Measurements from ENCODE around the gene HBM.
"Not testable (repeated sequence)": the region's sequence is repeated elsewhere in the genome, so short reads cannot be mapped to it uniquely, and the experiment has no call there.

The HBM gene

GRCh38 chr16:149024-149660 is 16.6 kb upstream of the HBM start:
- no peak for DNase-seq

- no peak for DNase-seq
These were observed 13.3 kb upstream of the HBM start, which contains the start of gene HBZ for GRCh38 chr16:152141-153128. Gene HBZ (plus strand): TSS chr16:152644. CDS start chr16:152910, 266 bp downstream.

DNA sequence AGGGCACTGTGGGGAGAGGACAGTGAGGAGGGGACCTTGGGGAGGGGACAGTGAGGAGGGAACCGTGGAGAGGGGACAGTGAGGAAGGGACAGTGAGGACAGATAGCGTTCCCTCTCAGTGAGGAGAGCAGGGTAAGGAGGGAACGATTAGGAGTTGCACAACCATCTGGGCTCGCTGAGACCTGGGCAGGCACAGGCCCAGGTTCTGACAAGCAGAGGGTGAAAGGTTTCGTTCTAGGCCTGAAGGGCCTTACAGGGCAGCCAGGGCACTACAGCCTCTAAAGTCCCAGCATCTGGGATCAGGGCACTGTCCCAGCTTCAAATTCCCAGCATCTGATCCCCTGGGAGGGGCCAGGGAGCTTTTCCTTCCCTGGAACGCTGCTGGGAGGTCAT is 12.7 kb upstream of the HBM start:
- not testable (repeated sequence) for DNase-seq

- DNase-seq, result not testable (repeated sequence)
These were observed 12.1 kb upstream of the HBM start for GRCh38 chr16:153550-154216.

GRCh38 chr16:154217-155030 is 11.4 kb upstream of the HBM start:
- DNase-seq, result no peak

GRCh38 chr16:155031-155398 is 10.8 kb upstream of the HBM start:
- DNase-seq, result no peak

- no peak for DNase-seq
These were observed 6.5 kb upstream of the HBM start for GRCh38 chr16:159136-159849.

GRCh38 chr16:160242-160641 is 5.5 kb upstream of the HBM start:
- not testable (repeated sequence) for DNase-seq

DNA sequence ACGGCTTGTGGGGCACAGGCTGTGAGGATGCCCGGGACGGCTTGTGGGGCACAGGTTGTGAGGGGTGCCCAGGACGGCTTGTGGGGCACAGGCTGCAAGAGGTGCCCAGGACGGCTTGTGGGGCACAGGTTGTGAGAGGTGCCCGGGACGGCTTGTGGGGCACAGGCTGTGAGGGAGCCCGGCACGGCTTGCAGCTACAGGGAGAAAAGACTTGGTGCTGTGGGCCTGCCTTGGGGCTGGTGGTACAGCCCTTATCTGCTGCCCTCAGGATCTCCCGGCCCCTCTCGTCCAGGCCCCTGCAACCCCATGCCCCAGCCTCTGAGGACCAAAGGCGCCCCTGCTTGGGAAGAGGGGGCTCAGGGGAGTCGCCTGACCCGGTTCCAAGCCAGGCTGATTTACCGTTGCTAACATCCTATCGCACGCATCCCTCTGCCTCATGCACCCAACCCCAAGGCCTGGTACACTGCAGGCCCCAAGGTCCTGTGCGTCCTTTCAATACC is 5.0 kb upstream of the HBM start:
- DNase-seq, result no peak

GRCh38 chr16:162271-162991 is 3.3 kb upstream of the HBM start:
- no peak for DNase-seq

DNA sequence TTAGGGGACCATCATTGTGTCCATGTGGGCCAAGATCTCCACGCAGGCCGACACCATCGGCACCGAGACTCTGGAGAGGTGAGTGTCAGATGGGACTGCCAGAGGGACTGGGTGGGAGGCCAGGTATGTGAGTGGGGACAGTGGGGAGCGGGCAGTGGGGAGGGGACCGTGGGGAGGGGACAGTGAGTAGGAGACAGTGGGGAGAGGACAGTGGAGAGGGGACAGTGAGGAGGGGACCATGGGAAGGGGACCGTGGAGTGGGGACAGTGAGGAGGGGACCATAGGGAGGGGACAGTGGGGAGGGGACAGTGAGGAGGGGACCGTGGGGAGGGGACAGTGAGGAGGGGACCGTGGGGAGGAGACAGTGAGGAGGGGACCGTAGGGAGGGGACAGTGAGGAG is 2.6 kb upstream of the HBM start:
- DNase-seq, result not testable (repeated sequence)

- DNase-seq, result not testable (repeated sequence)
These were observed 2.1 kb upstream of the HBM start for GRCh38 chr16:163696-164095.

DNA sequence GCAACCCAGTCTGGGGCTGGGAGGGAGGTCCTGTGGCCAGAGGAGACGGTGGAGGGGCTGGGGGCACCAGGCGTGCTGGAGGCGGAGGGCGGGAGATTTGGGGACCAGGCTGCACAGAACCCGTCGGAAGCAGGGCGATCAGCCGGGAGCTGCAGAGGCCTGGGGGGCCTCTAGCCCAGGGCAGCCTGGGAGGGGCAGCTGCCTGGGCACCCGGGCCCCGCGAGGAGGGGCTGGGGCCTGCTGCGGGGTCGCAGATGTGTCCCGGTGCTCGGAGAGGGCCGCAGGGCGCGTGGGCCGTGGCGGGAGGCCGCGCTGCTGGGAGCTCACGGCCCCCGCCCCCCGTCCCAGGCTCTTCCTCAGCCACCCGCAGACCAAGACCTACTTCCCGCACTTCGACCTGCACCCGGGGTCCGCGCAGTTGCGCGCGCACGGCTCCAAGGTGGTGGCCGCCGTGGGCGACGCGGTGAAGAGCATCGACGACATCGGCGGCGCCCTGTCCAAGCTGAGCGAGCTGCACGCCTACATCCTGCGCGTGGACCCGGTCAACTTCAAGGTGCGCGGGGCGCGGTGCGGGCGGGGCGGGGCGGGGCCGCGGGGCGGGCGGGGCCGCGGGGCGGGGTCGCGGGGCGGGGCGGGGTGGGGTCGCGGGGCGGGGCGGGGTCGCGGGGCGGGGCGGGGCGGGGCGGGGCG is 1.5 kb upstream of the HBM start:
- not testable (repeated sequence) for DNase-seq

GRCh38 chr16:164827-165538 is 795 bp upstream of the HBM start:
- DNase-seq, result no peak

DNA sequence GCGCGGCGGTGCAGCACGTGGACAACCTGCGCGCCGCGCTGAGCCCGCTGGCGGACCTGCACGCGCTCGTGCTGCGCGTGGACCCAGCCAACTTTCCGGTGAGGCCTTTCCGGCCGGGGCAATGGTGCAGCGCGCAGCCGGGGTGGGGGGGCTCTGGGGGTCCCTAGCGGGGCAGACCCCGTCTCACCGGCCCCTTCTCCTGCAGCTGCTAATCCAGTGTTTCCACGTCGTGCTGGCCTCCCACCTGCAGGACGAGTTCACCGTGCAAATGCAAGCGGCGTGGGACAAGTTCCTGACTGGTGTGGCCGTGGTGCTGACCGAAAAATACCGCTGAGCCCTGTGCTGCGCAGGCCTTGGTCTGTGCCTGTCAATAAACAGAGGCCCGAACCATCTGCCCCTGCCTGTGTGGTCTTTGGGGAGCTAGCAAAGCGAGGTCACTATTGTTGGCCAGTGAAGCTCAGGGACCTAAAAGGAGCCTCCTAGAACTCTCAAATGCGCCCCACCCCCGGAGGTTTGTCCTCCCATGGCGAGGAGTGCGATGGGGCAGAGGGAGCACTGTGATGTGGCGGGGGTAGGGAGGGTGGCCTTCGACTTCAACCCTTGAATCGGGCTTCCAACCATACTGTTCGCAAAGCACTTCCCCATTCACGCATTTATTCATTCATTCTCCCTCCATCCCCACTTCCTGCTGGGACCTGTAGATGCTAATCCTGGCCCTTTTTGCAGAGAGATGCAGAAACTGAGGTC is 770 bp downstream of the HBM start:
- no peak for DNase-seq

DNA sequence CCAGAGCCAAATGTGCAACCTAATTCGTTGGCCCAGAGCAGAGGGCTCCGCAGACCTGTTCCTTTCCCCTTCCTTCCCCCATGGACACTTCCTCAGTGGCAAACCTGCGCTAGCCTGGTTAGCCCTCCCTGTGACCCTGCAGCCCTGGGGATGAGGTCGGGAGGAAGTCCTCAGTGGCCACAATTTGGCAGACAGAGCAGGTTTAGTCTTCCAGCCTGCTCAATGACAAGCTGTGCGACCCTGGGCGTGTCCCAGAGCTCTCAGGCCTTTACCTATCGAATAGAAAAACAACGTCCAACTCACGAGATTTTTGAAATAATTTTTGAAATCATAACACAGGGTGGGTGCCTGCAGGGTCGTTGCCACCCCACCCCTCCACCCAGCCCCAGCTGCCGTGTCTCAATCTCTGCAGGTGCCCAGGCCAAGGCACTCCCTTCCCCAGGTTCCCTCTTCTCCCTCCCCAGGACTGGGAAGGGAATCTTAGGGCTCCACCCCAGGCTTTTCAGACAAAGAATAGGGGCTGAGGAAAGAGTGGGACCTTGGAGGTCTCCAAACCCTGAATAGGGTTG is 1.4 kb downstream of the HBM start:
- DNase-seq, result no peak

- DNase-seq, result no peak
These were observed 2.6 kb downstream of the HBM start for GRCh38 chr16:168424-168823.

- no peak for DNase-seq
These were observed 3.2 kb downstream of the HBM start for GRCh38 chr16:169014-169413.

DNA sequence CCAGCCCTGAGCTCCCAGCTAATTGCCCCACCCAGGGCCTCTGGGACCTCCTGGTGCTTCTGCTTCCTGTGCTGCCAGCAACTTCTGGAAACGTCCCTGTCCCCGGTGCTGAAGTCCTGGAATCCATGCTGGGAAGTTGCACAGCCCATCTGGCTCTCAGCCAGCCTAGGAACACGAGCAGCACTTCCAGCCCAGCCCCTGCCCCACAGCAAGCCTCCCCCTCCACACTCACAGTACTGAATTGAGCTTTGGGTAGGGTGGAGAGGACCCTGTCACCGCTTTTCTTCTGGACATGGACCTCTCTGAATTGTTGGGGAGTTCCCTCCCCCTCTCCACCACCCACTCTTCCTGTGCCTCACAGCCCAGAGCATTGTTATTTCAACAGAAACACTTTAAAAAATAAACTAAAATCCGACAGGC is 4.3 kb downstream of the HBM start:
- not testable (repeated sequence) for DNase-seq

Data from stimulated activated CD4-positive, alpha-beta T cell treated with anti-CD3 and anti-CD28 coated beads, Interleukin-12 subunit alpha, Interleukin-12 subunit beta, amount 100 ng/mL, for 4 hours (primary cell).